IMR-90 (cell line): ENCODE data around the gene VEGFC. TPM values are rescaled to one million over a fixed set of nuclear protein-coding genes. Genes with fewer than 3 reads are reported as not detected.
A peak's percentile ranks its signal among the peaks of the same experiment; 100 is the strongest.

Source experiments
- ATAC-seq: fragments of 200-7000 bp; cut with Tn5 transposase; 2 replicates; pipeline ENCODE4 v1.9.1; 2020; ENCODE audit warnings: low read depth, mild to moderate bottlenecking, moderate library complexity
- BruUV-seq: library from RNA; stranded (reverse); fragments of 400-500 nt; replicated peaks from 2 replicates; lab custom pipeline; 2021; lab: Mats Ljungman, UMichigan
- CTCF ChIA-PET: fragments of 300-600 bp; formaldehyde crosslinking; extraction: SDS; loops from one replicate; lab custom pipeline; 2021; ENCODE audit warnings: antibody characterized with exemption; lab: Yijun Ruan, JAX
- POLR2A ChIA-PET: fragments of 300-600 bp; sonication (Branson Sonifier 250); formaldehyde crosslinking; loops from one replicate; lab custom pipeline; 2022; ENCODE audit warnings: antibody characterized with exemption; ENCODE audit not compliant: unreplicated experiment; lab: Charles Lee
- DNase-seq: peaks from one replicate; pipeline ENCODE4 v3.0.0; 2013
- H2AFZ ChIP-seq: replicated peaks from 2 replicates; pipeline ENCODE3; 2013; ENCODE audit warnings: low read length, mild to moderate bottlenecking; ENCODE audit not compliant: poor library complexity
- H2AK5ac ChIP-seq: 2 replicates; pipeline ENCODE4 v1.6.1; 2013; ENCODE audit warnings: low read depth, low read length, inconsistent platforms
- H2AK9ac ChIP-seq: replicated peaks from 2 replicates; pipeline ENCODE3; 2013; ENCODE audit warnings: mild to moderate bottlenecking, low read depth, low read length, moderate library complexity; ENCODE audit not compliant: poor library complexity
- H2BK120ac ChIP-seq: 2 replicates; pipeline ENCODE4 v1.6.1; 2013; ENCODE audit warnings: low read depth, low read length, inconsistent platforms
- H2BK15ac ChIP-seq: 3 replicates; pipeline ENCODE4 v1.6.1; 2013; ENCODE audit warnings: low read depth, low read length, inconsistent platforms
- H2BK20ac ChIP-seq: 2 replicates; pipeline ENCODE4 v1.6.1; 2013; ENCODE audit warnings: low read depth, mild to moderate bottlenecking, inconsistent platforms, low read length, moderate library complexity
- H2BK5ac ChIP-seq: 2 replicates; pipeline ENCODE4 v1.6.1; 2013; ENCODE audit warnings: mild to moderate bottlenecking, low read depth, low read length, inconsistent platforms; ENCODE audit not compliant: poor library complexity, severe bottlenecking
- H3K14ac ChIP-seq: replicated peaks from 2 replicates; pipeline ENCODE4 v1.6.1; 2013; ENCODE audit warnings: low read depth, low read length, inconsistent platforms
- H3K18ac ChIP-seq: 2 replicates; pipeline ENCODE4 v1.6.1; 2013; ENCODE audit warnings: low read depth, low read length, control low read depth
- H3K23ac ChIP-seq: 2 replicates; pipeline ENCODE4 v1.6.1; 2013; ENCODE audit warnings: low read depth, low read length, inconsistent platforms
- H3K27ac ChIP-seq: 2 replicates; pipeline ENCODE4 v1.5.1; 2013; ENCODE audit warnings: mild to moderate bottlenecking, control low read depth, low read length; ENCODE audit not compliant: insufficient read depth
- H3K27me3 ChIP-seq: 2 replicates; pipeline ENCODE4 v1.6.1; 2013; ENCODE audit warnings: low read length; ENCODE audit not compliant: control insufficient read depth, insufficient read depth
- H3K36me3 ChIP-seq: 2 replicates; pipeline ENCODE4 v1.6.1; 2013; ENCODE audit warnings: low read length, mixed read lengths; ENCODE audit not compliant: control insufficient read depth, insufficient read depth
- H3K4ac ChIP-seq: 2 replicates; pipeline ENCODE4 v1.6.1; 2013; ENCODE audit warnings: low read depth, low read length, inconsistent platforms
- H3K4me1 ChIP-seq: 2 replicates; pipeline ENCODE4 v1.6.1; 2013; ENCODE audit warnings: low read length, mixed read lengths; ENCODE audit not compliant: control insufficient read depth, insufficient read depth
- H3K4me2 ChIP-seq: 2 replicates; pipeline ENCODE4 v1.6.1; 2013; ENCODE audit warnings: low read depth, mild to moderate bottlenecking, control low read depth, low read length, moderate library complexity
- H3K4me3 ChIP-seq: 2 replicates; pipeline ENCODE4 v1.5.1; 2013; ENCODE audit warnings: low read depth, mild to moderate bottlenecking, control low read depth, low read length, moderate library complexity; ENCODE audit not compliant: insufficient read depth
- H3K56ac ChIP-seq: 2 replicates; pipeline ENCODE4 v1.6.1; 2013; ENCODE audit warnings: low read length, inconsistent platforms; ENCODE audit not compliant: insufficient read depth; ENCODE audit errors: extremely low read depth
- H3K79me1 ChIP-seq, 2 experiments: 2 replicates each; pipeline ENCODE4 v1.6.1; 2013; ENCODE audit warnings: low read length in 2 of 2, inconsistent platforms in 1 of 2, low read depth in 1 of 2
- H3K9ac ChIP-seq: 2 replicates; pipeline ENCODE4 v1.6.1; 2013; ENCODE audit warnings: low read depth, low read length, control low read depth
- H3K9me1 ChIP-seq: 2 replicates; pipeline ENCODE4 v1.6.1; 2013; ENCODE audit warnings: low read length, inconsistent platforms; ENCODE audit not compliant: insufficient read depth
- H3K9me3 ChIP-seq: 2 replicates; pipeline ENCODE4 v1.6.1; 2013; ENCODE audit warnings: low read length; ENCODE audit not compliant: control insufficient read depth, insufficient read depth
- H4K20me1 ChIP-seq: 2 replicates; pipeline ENCODE4 v1.6.1; 2013; ENCODE audit warnings: low read length, inconsistent platforms; ENCODE audit not compliant: insufficient read depth
- H4K5ac ChIP-seq: 2 replicates; pipeline ENCODE4 v1.6.1; 2013; ENCODE audit warnings: mild to moderate bottlenecking, low read depth, low read length, control low read depth
- H4K8ac ChIP-seq, 2 experiments: 2 replicates each; pipeline ENCODE4 v1.6.1; 2013; ENCODE audit warnings: low read depth in 2 of 2, low read length in 2 of 2, control low read depth in 1 of 2, inconsistent platforms in 1 of 2
- H4K91ac ChIP-seq: 2 replicates; pipeline ENCODE4 v1.6.1; 2013; ENCODE audit warnings: low read depth, low read length, inconsistent platforms; ENCODE audit not compliant: insufficient read depth
- BHLHE40 ChIP-seq: fragments of 150-350 bp; IDR thresholded peaks from 2 replicates; pipeline ENCODE4 v1.6.1; 2016; ENCODE audit warnings: mild to moderate bottlenecking, low read depth, low read length
- CEBPB ChIP-seq: IDR thresholded peaks from 2 replicates; pipeline ENCODE4 v1.6.1; 2012; ENCODE audit warnings: low read depth, low read length, improper control_type of control experiment
- CHD1 ChIP-seq: IDR thresholded peaks from 2 replicates; pipeline ENCODE4 v1.6.1; 2012; ENCODE audit warnings: low read depth, low read length, improper control_type of control experiment
- CTCF ChIP-seq: conservative IDR thresholded peaks from 2 replicates; pipeline ENCODE4 v1.5.1; 2012; ENCODE audit warnings: mild to moderate bottlenecking, low read depth, low read length, improper control_type of control experiment
- ELK1 ChIP-seq: fragments of 150-350 bp; IDR thresholded peaks from 2 replicates; pipeline ENCODE4 v1.6.1; 2016; ENCODE audit warnings: low read depth, mild to moderate bottlenecking, low read length, moderate library complexity, borderline replicate concordance
- FOS ChIP-seq: fragments of 150-350 bp; IDR thresholded peaks from 2 replicates; pipeline ENCODE4 v1.6.1; 2016; ENCODE audit warnings: low read depth, low read length
- MAFK ChIP-seq: IDR thresholded peaks from 2 replicates; pipeline ENCODE4 v1.6.1; 2012; ENCODE audit warnings: low read depth, low read length, improper control_type of control experiment
- MAZ ChIP-seq: IDR thresholded peaks from 2 replicates; pipeline ENCODE4 v1.6.1; 2012; ENCODE audit warnings: low read depth, mild to moderate bottlenecking, low read length, improper control_type of control experiment, moderate library complexity, borderline replicate concordance
- MXI1 ChIP-seq: IDR thresholded peaks from 2 replicates; pipeline ENCODE4 v1.6.1; 2012; ENCODE audit warnings: low read depth, mild to moderate bottlenecking, low read length, moderate library complexity, borderline replicate concordance
- NFE2L2 ChIP-seq: fragments of 150-350 bp; IDR thresholded peaks from 2 replicates; pipeline ENCODE4 v1.6.1; 2016; ENCODE audit warnings: low read depth, mild to moderate bottlenecking, low read length
- POLR2A ChIP-seq: IDR thresholded peaks from 2 replicates; pipeline ENCODE4 v1.6.1; 2012; ENCODE audit warnings: mild to moderate bottlenecking, low read depth, low read length
- RAD21 ChIP-seq: IDR thresholded peaks from 2 replicates; pipeline ENCODE4 v1.6.1; 2012; ENCODE audit warnings: low read length, improper control_type of control experiment
- RCOR1 ChIP-seq: IDR thresholded peaks from 2 replicates; pipeline ENCODE4 v1.6.1; 2012; ENCODE audit warnings: mild to moderate bottlenecking, low read length, improper control_type of control experiment; ENCODE audit not compliant: insufficient replicate concordance
- RFX5 ChIP-seq: IDR thresholded peaks from 2 replicates; pipeline ENCODE4 v1.8.0; 2012; ENCODE audit warnings: low read depth, mild to moderate bottlenecking, low read length, moderate library complexity
- SMC3 ChIP-seq: fragments of 150-350 bp; IDR thresholded peaks from 2 replicates; pipeline ENCODE4 v1.6.1; 2016; ENCODE audit warnings: low read depth, mild to moderate bottlenecking, antibody characterized with exemption, low read length, moderate library complexity
- USF2 ChIP-seq: fragments of 150-350 bp; IDR thresholded peaks from 2 replicates; pipeline ENCODE4 v1.6.1; 2017; ENCODE audit warnings: mild to moderate bottlenecking, antibody characterized with exemption, low read length, low read depth
- WGBS, 2 experiments: methylation state at CpG; one replicate each; pipeline versions ENCODE4 v1.1.5 to v1.1.7; 2013; ENCODE audit warnings: missing lambda C conversion rate in 2 of 2; ENCODE audit not compliant: insufficient read length in 1 of 2; ENCODE audit errors: extremely low coverage in 2 of 2; 5-methylcytosine and 5-hydroxymethylcytosine counted together
- dilution Hi-C: fragments of 300-500 bp; cut with HindIII; formaldehyde crosslinking; loops from one replicate; pipeline ENCODE4 v1.14.3; 2018; ENCODE audit warnings: low sequenced_read_pairs; ENCODE audit not compliant: unreplicated experiment
- in situ Hi-C: fragments of 300-500 bp; cut with MboI; formaldehyde crosslinking; loops from 3 replicates; pipeline ENCODE4 v1.14.3; 2019; ENCODE audit warnings: low sequenced_read_pairs, inconsistent platforms, mixed read lengths
- intact Hi-C: fragments of 100-400 bp; cut with micrococcal nuclease; formaldehyde crosslinking; loops from 2 replicates; pipeline ENCODE4 v1.10.0; 2022
- polyA plus RNA-seq, 3 experiments: library from polyadenylated mRNA; depleted of rRNA; stranded (reverse); fragments of >200 nt; gene quantifications; 2 replicates each; pipeline ENCODE4 v1.2.3, GENCODE V29; 2012; ENCODE audit warnings: low replicate concordance in 1 of 3
- total RNA-seq: library from RNA; depleted of rRNA; stranded (reverse); fragments of >200 nt; gene quantifications from 2 replicates; pipeline ENCODE4 v1.2.3, GENCODE V29; 2012

VEGFC gene
- total and polyA plus RNA-seq, 2 of the 4 experiments (the other 2 are of a cell fraction): 22.9 to 49.7 TPM

- dilution Hi-C loops (no loop called here), in situ Hi-C loops (no loop called here), intact Hi-C loops (no loop called here)
- ATAC-seq (no peak), DNase-seq (peak; percentile 48)
- Histone ChIP-seq H3K9me3 (no peaks in the 10 kb centered on the region), H4K8ac (peak overlapping the region; percentile 8 to 67), H2AK5ac (peak overlapping the region; percentile 72; the same call in 1 of the 2 replicates), H2AK9ac (no peak overlapping the region), H2BK120ac (peak overlapping the region; percentile 91), H3K14ac (peak overlapping the region; percentile 85), H3K4ac (peak overlapping the region; percentile 78), H2BK20ac (peak overlapping the region; percentile 93), H4K91ac (peak overlapping the region; percentile 27), H3K9me1 (no peaks in the 10 kb centered on the region), H3K9ac (peak overlapping the region; percentile 43; the same call in 1 of the 2 replicates), H2BK5ac (peak overlapping the region; percentile 77), H3K23ac (peak overlapping the region; percentile 76), H4K20me1 (no peaks in the 10 kb centered on the region), H3K4me2 (no peak overlapping the region), H3K56ac (no peak overlapping the region), H3K27ac (no peak overlapping the region; the same call in 1 of the 2 replicates), H3K4me3 (no peak overlapping the region), H3K36me3 (no peaks in the 10 kb centered on the region), H3K4me1 (peaks cover 9% of the 10 kb centered on the region), H3K18ac (peak overlapping the region; percentile 97; the same call in 1 of the 2 replicates), H2AFZ (no peak overlapping the region), H4K5ac (peak overlapping the region; percentile 67; the same call in 1 of the 2 replicates), H3K27me3 (no peaks in the 10 kb centered on the region), H3K79me1 (peaks cover 0 to 6% of the 10 kb centered on the region in 2 experiments; a peak in 2 of 4 replicates), H2BK15ac (peak overlapping the region; percentile 59; the same call in 2 of the 3 replicates)
- ChIA-PET CTCF (interaction anchor here (1.0 to 2.0 kb wide), 3 partner anchors 19 to 209 kb away, joined by 3 to 6 read pairs (median 3); no protein-coding TSS in a partner anchor), POLR2A (no interaction called here)
- TF ChIP-seq RAD21 (no peak), ELK1 (no peak), NFE2L2 (no peak), USF2 (no peak), RFX5 (no peak), MAZ (no peak), RCOR1 (no peak), CHD1 (no peak), CEBPB (no peak), FOS (no peak), POLR2A (no peak), CTCF (no peak), BHLHE40 (no peak), SMC3 (no peak), MXI1 (no peak), MAFK (no peak)
- BruUV-seq: no TSS peak
- no CpG with 5 or more reads among the region's 4 CpGs for WGBS, 2 experiments
These were observed 47.4 kb upstream of the VEGFC start for GRCh38 chr4:176840166-176840565.
